DND-41 (cell line): ENCODE data around the gene PI4KA.

Experiments used
- ATAC-seq: fragments of 200-7000 bp; cut with Tn5 transposase; 3 replicates; pipeline ENCODE4 v1.9.1; 2021; ENCODE audit warnings: low read depth; ENCODE audit not compliant: insufficient read depth
- DNase-seq: peaks from one replicate; pipeline ENCODE4 v3.0.0-alpha.2; 2020
- H2AFZ ChIP-seq: 2 replicates; pipeline ENCODE4 v1.6.0; 2012; ENCODE audit warnings: low read depth, low read length
- H3K27ac ChIP-seq: 2 replicates; pipeline ENCODE4 v1.5.1; 2012; ENCODE audit warnings: low read length, inconsistent platforms
- H3K27me3 ChIP-seq: fragments of 200-600 bp; sonication (generic); 2 replicates; pipeline ENCODE4 v1.6.0; 2012; ENCODE audit warnings: low read length, mild to moderate bottlenecking, inconsistent platforms; ENCODE audit not compliant: insufficient read depth, poor library complexity
- H3K36me3 ChIP-seq: 2 replicates; pipeline ENCODE4 v1.5.1; 2012; ENCODE audit warnings: low read length, inconsistent platforms; ENCODE audit not compliant: insufficient read depth
- H3K4me1 ChIP-seq: 2 replicates; pipeline ENCODE4 v1.5.1; 2012; ENCODE audit warnings: mild to moderate bottlenecking, low read length; ENCODE audit not compliant: insufficient read depth
- H3K4me2 ChIP-seq: 2 replicates; pipeline ENCODE4 v1.6.0; 2012; ENCODE audit warnings: mild to moderate bottlenecking, moderate library complexity, low read length, inconsistent platforms; ENCODE audit not compliant: insufficient read depth
- H3K4me3 ChIP-seq, 2 experiments: fragments of 200-600 bp in 1 of 2; shearing (Covaris generic) in 1 of 2; 2 replicates each; pipeline ENCODE4 v1.5.1; 2012 to 2016; ENCODE audit warnings: inconsistent platforms in 2 of 2, low read length in 2 of 2, mild to moderate bottlenecking in 2 of 2, low read depth in 1 of 2, moderate library complexity in 1 of 2
- H3K79me2 ChIP-seq: 2 replicates; pipeline ENCODE4 v1.6.0; 2012; ENCODE audit warnings: low read length, inconsistent platforms; ENCODE audit not compliant: insufficient read depth
- H3K9ac ChIP-seq: 2 replicates; pipeline ENCODE4 v1.6.0; 2012; ENCODE audit warnings: low read depth, mild to moderate bottlenecking, inconsistent platforms, low read length, moderate library complexity
- H3K9me3 ChIP-seq: 2 replicates; pipeline ENCODE4 v1.5.1; 2012; ENCODE audit warnings: low read length, moderate library complexity, mild to moderate bottlenecking, inconsistent platforms; ENCODE audit not compliant: insufficient read depth, severe bottlenecking
- H4K20me1 ChIP-seq: 2 replicates; pipeline ENCODE4 v1.6.0; 2012; ENCODE audit warnings: low read length; ENCODE audit not compliant: insufficient read depth
- EZH2 ChIP-seq: IDR thresholded peaks from 3 replicates; pipeline ENCODE4 v1.6.1; 2012; ENCODE audit warnings: borderline replicate concordance, low read depth, mild to moderate bottlenecking, moderate library complexity, low read length, inconsistent platforms; ENCODE audit not compliant: severe bottlenecking
- TF ChIP-seq, protein P1 (sequence below): IDR thresholded peaks from 2 replicates; pipeline ENCODE4 v1.5.1; 2012; ENCODE audit warnings: borderline replicate concordance, low read length, moderate library complexity, mild to moderate bottlenecking; ENCODE audit not compliant: poor library complexity, severe bottlenecking; ENCODE audit errors: extremely low read depth

The PI4KA gene

DNA sequence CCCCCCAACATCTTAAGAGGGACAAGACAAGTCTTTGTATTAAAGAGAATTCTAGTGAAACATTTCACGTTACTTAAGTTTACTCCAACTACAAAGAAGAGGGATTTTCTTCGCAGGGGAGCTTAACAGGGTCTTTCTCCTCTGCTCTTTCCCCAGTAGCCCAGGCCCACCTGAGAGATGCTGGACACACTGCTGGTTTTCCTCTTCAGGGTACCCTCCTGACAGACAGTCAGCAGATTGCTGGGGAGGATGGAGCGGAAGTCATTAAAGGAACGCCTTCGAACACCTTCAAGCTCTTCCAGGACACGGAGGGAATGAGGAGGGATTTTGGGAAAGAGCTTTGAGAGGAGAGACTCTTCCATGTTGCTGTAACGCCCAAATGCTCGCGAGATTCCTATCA lies 39.1 kb downstream of the PI4KA start:
- TF ChIP-seq, protein P1, sequence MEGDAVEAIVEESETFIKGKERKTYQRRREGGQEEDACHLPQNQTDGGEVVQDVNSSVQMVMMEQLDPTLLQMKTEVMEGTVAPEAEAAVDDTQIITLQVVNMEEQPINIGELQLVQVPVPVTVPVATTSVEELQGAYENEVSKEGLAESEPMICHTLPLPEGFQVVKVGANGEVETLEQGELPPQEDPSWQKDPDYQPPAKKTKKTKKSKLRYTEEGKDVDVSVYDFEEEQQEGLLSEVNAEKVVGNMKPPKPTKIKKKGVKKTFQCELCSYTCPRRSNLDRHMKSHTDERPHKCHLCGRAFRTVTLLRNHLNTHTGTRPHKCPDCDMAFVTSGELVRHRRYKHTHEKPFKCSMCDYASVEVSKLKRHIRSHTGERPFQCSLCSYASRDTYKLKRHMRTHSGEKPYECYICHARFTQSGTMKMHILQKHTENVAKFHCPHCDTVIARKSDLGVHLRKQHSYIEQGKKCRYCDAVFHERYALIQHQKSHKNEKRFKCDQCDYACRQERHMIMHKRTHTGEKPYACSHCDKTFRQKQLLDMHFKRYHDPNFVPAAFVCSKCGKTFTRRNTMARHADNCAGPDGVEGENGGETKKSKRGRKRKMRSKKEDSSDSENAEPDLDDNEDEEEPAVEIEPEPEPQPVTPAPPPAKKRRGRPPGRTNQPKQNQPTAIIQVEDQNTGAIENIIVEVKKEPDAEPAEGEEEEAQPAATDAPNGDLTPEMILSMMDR: no peak
- no peak for TF ChIP-seq EZH2
- Histone ChIP-seq H3K9me3 (no peaks in the 10 kb centered on the region), H3K27ac (no peak overlapping the region), H3K9ac (no peak overlapping the region), H3K4me2 (no peak overlapping the region), H3K27me3 (no peaks in the 10 kb centered on the region), H3K4me1 (no peaks in the 10 kb centered on the region), H2AFZ (no peak overlapping the region), H3K4me3 (no peak overlapping the region), H3K36me3 (peaks cover 77% of the 10 kb centered on the region), H3K79me2 (no peaks in the 10 kb centered on the region), H4K20me1 (no peaks in the 10 kb centered on the region)
- ATAC-seq: no peak
- no peak for DNase-seq

DNA sequence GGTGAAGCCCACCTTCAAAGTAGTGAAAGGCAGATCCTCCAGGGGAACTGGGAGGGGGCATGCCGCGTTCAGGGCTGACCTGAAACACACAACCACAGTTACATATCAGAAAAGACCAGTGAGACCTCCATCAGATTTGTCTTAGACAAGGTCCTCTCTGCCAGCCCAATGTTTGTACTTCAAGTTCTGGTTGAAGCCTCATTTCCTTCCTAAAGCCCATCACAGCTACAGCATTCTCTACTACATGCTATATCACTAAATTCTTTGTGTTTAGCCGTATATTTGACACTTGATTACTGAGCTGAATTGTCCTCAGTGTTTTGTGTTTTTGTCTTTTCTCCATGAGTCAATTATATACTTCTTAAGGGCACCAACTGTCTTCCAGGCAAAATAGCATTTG lies 40.1 kb downstream of the PI4KA start:
- no peak for ATAC-seq
- Histone ChIP-seq H3K4me2 (no peak overlapping the region), H3K9ac (no peak overlapping the region), H3K79me2 (no peaks in the 10 kb centered on the region), H3K9me3 (no peaks in the 10 kb centered on the region), H3K36me3 (peaks cover 76% of the 10 kb centered on the region), H3K4me1 (no peaks in the 10 kb centered on the region), H2AFZ (no peak overlapping the region), H3K4me3 (no peak overlapping the region), H4K20me1 (no peaks in the 10 kb centered on the region), H3K27me3 (no peaks in the 10 kb centered on the region), H3K27ac (no peak overlapping the region)
- no peak for DNase-seq
- TF ChIP-seq, protein P1: no peak
- TF ChIP-seq EZH2: no peak

DNA sequence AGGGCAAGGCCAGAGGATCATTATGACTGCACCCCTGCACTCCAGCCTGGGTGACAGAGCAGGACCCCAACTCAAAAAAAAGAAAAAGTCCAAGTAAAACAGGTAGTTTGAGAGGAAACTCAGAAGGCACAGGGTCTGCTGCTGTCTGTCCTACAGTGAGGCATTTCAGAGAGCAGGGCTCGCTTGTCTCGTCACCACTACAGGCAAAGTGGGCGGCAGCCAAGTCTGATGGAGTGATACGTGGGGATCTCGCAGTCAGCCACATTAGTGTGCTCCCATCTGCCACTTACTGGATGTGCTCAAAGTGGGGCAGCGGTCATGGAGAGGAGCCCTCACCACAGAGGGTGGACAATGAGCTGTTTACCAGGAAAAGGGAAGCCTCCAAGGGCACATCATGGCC lies 42.1 kb downstream of the PI4KA start:
- no peak for TF ChIP-seq EZH2
- TF ChIP-seq, protein P1: no peak
- Histone ChIP-seq H3K36me3 (peaks cover 82% of the 10 kb centered on the region), H4K20me1 (no peaks in the 10 kb centered on the region), H2AFZ (no peak overlapping the region), H3K9ac (no peak overlapping the region), H3K27me3 (no peaks in the 10 kb centered on the region), H3K4me3 (no peak overlapping the region), H3K4me1 (no peaks in the 10 kb centered on the region), H3K9me3 (no peaks in the 10 kb centered on the region), H3K4me2 (no peak overlapping the region), H3K79me2 (no peaks in the 10 kb centered on the region), H3K27ac (no peak overlapping the region)
- no peak for ATAC-seq
- DNase-seq: no peak

DNA sequence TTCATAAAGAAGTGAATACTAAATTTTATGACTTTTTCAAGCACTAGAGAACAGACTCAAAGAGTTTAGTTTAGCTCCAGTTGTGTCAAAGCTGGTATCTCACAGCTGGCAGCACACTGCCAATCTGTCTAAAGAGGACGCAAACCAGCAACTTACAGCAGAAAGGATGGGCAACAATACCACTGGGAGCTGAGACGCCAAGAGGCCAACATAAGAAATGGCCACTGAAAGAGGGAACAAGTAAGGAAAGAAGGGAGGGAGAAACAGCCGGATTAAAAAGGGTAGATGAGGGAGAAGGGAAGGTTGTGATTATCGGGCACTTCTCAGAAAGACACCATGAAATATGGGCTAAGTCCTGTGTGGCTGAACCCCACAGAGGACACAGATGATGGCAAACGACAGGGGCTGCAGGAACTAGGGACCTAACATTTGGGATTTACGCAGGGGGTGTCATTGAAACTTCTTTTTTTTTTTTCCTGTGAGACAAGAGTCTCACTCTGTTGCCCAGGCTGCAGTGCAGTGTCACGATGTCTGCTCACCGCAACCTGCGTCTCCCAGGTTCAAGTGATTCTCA lies 43.0 kb downstream of the PI4KA start:
- Histone ChIP-seq H3K4me3 (no peak overlapping the region), H2AFZ (no peak overlapping the region), H3K9me3 (no peaks in the 10 kb centered on the region), H4K20me1 (no peaks in the 10 kb centered on the region), H3K27me3 (no peaks in the 10 kb centered on the region), H3K36me3 (peaks cover 88% of the 10 kb centered on the region), H3K4me1 (no peaks in the 10 kb centered on the region), H3K27ac (no peak overlapping the region), H3K9ac (no peak overlapping the region), H3K79me2 (no peaks in the 10 kb centered on the region), H3K4me2 (no peak overlapping the region)
- TF ChIP-seq, protein P1: no peak
- no peak for TF ChIP-seq EZH2
- DNase-seq: no peak
- no peak for ATAC-seq
